ENCODE data around the gene TMEM266. TPM values are rescaled to one million over a fixed set of nuclear protein-coding genes. Genes with fewer than 3 reads are reported as not detected.

Gene TMEM266
- total and polyA plus RNA-seq, 2 of the 4 experiments (the other 2 are of a cell fraction), result not detected

DNA sequence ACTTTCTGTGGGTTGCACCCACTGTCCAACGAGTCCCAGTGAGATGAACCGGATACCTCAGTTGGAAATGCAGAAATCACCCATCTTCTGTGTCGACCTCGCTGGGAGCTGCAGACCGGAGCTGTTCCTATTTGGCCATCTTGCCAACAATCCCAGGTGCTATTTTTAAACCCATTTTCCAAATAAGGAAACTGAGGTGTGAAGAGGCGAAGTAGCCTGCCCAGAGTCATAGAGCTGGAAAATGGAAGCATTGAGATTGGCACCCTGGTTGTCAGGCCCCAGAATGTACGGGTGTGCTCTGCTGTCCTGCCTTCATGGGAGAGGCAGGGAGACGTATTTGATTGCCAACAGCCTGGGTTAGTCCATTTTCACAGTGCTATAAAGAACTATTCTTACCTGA is 39.6 kb downstream of the TMEM266 start:
- no peaks in the 10 kb centered on the region for H3K9me1 ChIP-seq (ENCODE audit: insufficient read depth, low read length)
- H3K14ac ChIP-seq (replicated peaks; ENCODE audit: low read depth, low read length), result no peak overlapping the region
- WGBS, 2 experiments (ENCODE audit: extremely low coverage in 2 of 2, insufficient read length in 1 of 2), result 63% methylated on average over 1 of the region's 8 CpGs; no CpG with 5 or more reads in 1 of the 2 experiments
- no peaks in the 10 kb centered on the region for H3K79me1 ChIP-seq (ENCODE audit: low read depth in 1 of 2, low read length in 2 of 2)
- H2AK5ac ChIP-seq (ENCODE audit: low read depth, low read length), result no peak overlapping the region
- H3K36me3 ChIP-seq (ENCODE audit: control insufficient read depth, insufficient read depth, low read length), result no peaks in the 10 kb centered on the region
- no peak overlapping the region for H3K27ac ChIP-seq (ENCODE audit: insufficient read depth, low read length)
- H3K4me1 ChIP-seq (ENCODE audit: control insufficient read depth, insufficient read depth, low read length), result no peaks in the 10 kb centered on the region
- no peak overlapping the region for H2BK120ac ChIP-seq (ENCODE audit: low read depth, low read length)
- H2AK9ac ChIP-seq (replicated peaks; ENCODE audit: low read depth, low read length, poor library complexity), result no peak overlapping the region
- ChIA-PET POLR2A (ENCODE audit: unreplicated experiment) (no interaction called here), CTCF (no interaction called here)
- dilution Hi-C loops (cut with HindIII; ENCODE audit: low sequenced_read_pairs, unreplicated experiment) (no loop called here), intact Hi-C loops (cut with micrococcal nuclease) (no loop called here), in situ Hi-C loops (cut with MboI; ENCODE audit: low sequenced_read_pairs) (no loop called here)
- H4K20me1 ChIP-seq (ENCODE audit: insufficient read depth, low read length), result no peaks in the 10 kb centered on the region
- no peak overlapping the region for H3K23ac ChIP-seq (ENCODE audit: low read depth, low read length)
- H2BK20ac ChIP-seq (ENCODE audit: low read depth, low read length), result no peak overlapping the region
- no peak overlapping the region for H3K4me3 ChIP-seq (ENCODE audit: insufficient read depth, low read depth, low read length)
- H2BK5ac ChIP-seq (ENCODE audit: low read depth, low read length, poor library complexity, severe bottlenecking), result no peak overlapping the region
- H3K9ac ChIP-seq (ENCODE audit: low read depth, low read length), result no peak overlapping the region
- TF ChIP-seq NFE2L2 (IDR thresholded peaks at IDR 0.05; ENCODE audit: low read depth, low read length) (no peak), SMC3 (IDR thresholded peaks at IDR 0.05; ENCODE audit: low read depth, low read length) (no peak), MAZ (IDR thresholded peaks at IDR 0.05; ENCODE audit: borderline replicate concordance, low read depth, low read length) (no peak), BHLHE40 (IDR thresholded peaks at IDR 0.05; ENCODE audit: low read depth, low read length) (no peak), RAD21 (IDR thresholded peaks at IDR 0.05; ENCODE audit: low read length) (no peak), MXI1 (IDR thresholded peaks at IDR 0.05; ENCODE audit: borderline replicate concordance, low read depth, low read length) (no peak), FOS (IDR thresholded peaks at IDR 0.05; ENCODE audit: low read depth, low read length) (no peak), CEBPB (IDR thresholded peaks at IDR 0.05; ENCODE audit: low read depth, low read length) (no peak), MAFK (IDR thresholded peaks at IDR 0.05; ENCODE audit: low read depth, low read length) (no peak), RFX5 (IDR thresholded peaks at IDR 0.05; ENCODE audit: low read depth, low read length) (no peak), RCOR1 (IDR thresholded peaks at IDR 0.05; ENCODE audit: insufficient replicate concordance, low read length) (no peak), POLR2A (IDR thresholded peaks at IDR 0.05; ENCODE audit: low read depth, low read length) (no peak), CHD1 (IDR thresholded peaks at IDR 0.05; ENCODE audit: low read depth, low read length) (no peak), USF2 (IDR thresholded peaks at IDR 0.05; ENCODE audit: low read depth, low read length) (no peak)
- TF ChIP-seq, protein P1, sequence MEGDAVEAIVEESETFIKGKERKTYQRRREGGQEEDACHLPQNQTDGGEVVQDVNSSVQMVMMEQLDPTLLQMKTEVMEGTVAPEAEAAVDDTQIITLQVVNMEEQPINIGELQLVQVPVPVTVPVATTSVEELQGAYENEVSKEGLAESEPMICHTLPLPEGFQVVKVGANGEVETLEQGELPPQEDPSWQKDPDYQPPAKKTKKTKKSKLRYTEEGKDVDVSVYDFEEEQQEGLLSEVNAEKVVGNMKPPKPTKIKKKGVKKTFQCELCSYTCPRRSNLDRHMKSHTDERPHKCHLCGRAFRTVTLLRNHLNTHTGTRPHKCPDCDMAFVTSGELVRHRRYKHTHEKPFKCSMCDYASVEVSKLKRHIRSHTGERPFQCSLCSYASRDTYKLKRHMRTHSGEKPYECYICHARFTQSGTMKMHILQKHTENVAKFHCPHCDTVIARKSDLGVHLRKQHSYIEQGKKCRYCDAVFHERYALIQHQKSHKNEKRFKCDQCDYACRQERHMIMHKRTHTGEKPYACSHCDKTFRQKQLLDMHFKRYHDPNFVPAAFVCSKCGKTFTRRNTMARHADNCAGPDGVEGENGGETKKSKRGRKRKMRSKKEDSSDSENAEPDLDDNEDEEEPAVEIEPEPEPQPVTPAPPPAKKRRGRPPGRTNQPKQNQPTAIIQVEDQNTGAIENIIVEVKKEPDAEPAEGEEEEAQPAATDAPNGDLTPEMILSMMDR (conservative IDR thresholded peaks at IDR 0.05; ENCODE audit: low read depth, low read length), result no peak
- TF ChIP-seq, protein P2, sequence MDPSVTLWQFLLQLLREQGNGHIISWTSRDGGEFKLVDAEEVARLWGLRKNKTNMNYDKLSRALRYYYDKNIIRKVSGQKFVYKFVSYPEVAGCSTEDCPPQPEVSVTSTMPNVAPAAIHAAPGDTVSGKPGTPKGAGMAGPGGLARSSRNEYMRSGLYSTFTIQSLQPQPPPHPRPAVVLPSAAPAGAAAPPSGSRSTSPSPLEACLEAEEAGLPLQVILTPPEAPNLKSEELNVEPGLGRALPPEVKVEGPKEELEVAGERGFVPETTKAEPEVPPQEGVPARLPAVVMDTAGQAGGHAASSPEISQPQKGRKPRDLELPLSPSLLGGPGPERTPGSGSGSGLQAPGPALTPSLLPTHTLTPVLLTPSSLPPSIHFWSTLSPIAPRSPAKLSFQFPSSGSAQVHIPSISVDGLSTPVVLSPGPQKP (IDR thresholded peaks at IDR 0.05; ENCODE audit: borderline replicate concordance, low read depth, low read length), result no peak
- H3K56ac ChIP-seq (ENCODE audit: extremely low read depth, insufficient read depth, low read length), result no peak overlapping the region
- no peaks in the 10 kb centered on the region; the same call in 1 of the 2 replicates for H3K9me3 ChIP-seq (ENCODE audit: control insufficient read depth, insufficient read depth, low read length)
- no peak overlapping the region for H3K4ac ChIP-seq (ENCODE audit: low read depth, low read length)
- no peak overlapping the region for H3K18ac ChIP-seq (ENCODE audit: low read depth, low read length)
- no TSS peak for BruUV-seq (replicated peaks)
- no peak for DNase-seq
- no peak overlapping the region for H4K8ac ChIP-seq (ENCODE audit: low read depth in 2 of 2, low read length in 2 of 2)
- H2AFZ ChIP-seq (replicated peaks; ENCODE audit: low read length, poor library complexity), result no peak overlapping the region
- no peak overlapping the region for H3K4me2 ChIP-seq (ENCODE audit: low read depth, low read length)
- ATAC-seq (ENCODE audit: low read depth), result no peak
- no peak overlapping the region for H2BK15ac ChIP-seq (ENCODE audit: low read depth, low read length)
- no peak overlapping the region for H4K5ac ChIP-seq (ENCODE audit: low read depth, low read length)
- no peak overlapping the region for H4K91ac ChIP-seq (ENCODE audit: insufficient read depth, low read depth, low read length)
- H3K27me3 ChIP-seq (ENCODE audit: control insufficient read depth, insufficient read depth, low read length), result peaks cover 16% of the 10 kb centered on the region
